Pons (tissue), 1 donor: ENCODE data around the gene KRT13.

Source experiments
- DNase-seq: peaks from one replicate; pipeline ENCODE4 v3.0.0-alpha.2; 2016; ENCODE audit warnings: low spot score

The KRT13 gene

DNA sequence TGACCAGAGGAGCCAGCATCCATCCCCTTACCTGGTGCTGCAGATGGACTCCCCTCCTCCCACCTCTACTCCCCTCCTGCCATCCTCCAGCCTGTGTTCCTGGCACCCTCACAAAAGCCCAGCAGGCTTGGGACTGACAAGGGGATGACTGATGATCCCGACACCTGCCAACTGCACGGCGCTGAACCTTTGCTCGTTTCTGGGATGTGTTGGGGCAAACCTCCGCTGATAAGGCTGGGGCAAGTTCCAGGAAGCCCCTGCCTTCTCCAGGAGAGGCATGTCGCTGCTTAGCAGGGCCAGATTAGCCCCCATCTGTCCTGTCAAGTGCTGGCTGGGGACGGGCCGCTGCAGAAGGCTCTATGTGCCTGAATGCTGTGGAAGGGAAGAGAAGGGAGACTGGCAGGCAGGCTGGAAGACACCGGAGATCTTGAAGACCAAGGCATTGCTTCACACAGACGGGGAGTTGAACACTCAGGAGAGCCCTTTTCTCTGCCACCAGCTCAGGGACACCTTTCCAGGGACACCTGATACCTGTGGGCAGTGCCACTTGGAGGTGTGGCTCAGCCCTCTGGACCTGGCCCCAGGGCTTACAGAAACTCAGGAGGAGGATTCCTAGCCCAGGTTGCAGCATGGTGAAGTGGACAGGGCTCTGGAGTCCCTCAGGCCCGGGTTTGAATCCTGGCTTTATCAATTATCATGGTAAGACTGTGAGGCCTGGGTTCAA is 14.3 kb upstream of the KRT13 start:
- DNase-seq, result no peak

DNA sequence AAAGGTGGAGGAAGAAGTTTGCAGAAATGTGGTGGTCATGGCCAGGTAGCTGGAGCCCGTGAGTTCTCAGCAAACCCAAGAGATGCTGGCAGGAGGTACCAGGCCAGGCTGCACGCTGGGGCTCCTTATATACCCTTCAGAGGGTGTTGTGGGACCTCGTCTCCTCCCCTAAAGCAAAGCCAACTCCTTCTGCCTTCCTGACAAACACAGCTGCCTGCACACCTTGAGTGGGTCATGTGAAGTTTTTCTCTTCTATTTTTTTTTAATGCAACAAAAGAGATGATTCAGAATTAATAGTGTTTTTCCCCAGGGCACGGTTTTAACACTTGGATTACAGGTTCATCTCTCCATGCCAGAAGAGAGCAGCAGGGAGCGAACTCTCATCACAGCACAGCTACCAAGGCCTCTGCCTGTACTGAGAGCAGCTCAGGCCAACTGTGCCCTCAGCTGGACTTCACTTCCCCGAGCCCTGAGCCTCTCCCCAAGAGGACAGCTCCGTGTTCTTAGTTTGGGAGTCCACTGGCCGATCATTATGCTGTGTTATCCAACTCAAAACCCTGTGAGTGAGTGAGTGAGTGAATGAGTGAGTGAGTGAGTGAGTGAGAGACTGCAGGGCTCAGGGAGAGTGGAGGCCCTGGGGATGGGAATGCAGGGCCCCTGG is 13.5 kb upstream of the KRT13 start, which contains the start of gene KRT15:
Gene KRT15, minus strand, starts transcription at position 102 of the 661 bp plus-strand sequence. Its CDS starts 63 bp downstream, at position 39.
- DNase-seq, result no peak

DNA sequence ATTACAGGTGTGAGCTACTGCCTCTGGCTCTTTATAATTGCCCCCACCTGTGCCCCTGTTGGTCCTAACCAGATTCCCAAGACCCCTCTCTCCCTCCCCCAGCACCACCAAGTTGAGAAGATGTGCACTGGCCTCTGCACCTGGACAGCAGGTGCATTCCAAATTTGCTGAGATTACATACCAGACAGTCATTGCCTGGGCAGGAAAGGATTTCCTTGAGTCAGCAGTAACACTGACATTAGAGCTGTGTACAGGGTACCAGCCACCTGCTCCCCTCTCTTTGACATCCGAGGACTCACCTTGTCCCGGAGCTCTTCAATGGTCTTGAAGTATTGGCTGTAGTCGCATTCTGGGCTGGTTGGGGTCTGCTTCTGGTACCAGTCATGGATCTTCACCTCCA is 12.6 kb upstream of the KRT13 start:
- no peak for DNase-seq

DNA sequence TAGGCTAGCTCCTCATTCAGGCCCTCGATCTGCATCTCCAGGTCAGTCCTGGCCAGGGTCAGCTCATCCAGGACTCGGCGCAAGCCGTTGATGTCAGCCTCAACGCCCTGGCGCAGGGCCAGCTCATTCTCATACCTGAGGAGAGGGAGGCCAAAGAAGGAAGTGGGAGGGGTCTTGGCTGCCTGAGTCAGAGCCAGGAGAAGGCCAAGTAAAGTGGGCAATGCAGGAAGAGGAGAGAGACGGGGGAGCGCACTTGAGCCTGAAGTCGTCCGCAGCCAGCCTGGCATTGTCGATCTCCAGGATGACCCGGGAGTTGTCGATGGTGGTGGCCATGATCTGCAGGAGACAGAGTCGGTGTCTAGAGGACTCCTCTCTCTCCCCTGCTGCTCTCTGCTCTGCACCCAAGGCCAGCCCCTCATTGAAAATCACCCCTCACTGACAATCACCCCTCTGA is 11.4 kb upstream of the KRT13 start:
- DNase-seq, result no peak

DNA sequence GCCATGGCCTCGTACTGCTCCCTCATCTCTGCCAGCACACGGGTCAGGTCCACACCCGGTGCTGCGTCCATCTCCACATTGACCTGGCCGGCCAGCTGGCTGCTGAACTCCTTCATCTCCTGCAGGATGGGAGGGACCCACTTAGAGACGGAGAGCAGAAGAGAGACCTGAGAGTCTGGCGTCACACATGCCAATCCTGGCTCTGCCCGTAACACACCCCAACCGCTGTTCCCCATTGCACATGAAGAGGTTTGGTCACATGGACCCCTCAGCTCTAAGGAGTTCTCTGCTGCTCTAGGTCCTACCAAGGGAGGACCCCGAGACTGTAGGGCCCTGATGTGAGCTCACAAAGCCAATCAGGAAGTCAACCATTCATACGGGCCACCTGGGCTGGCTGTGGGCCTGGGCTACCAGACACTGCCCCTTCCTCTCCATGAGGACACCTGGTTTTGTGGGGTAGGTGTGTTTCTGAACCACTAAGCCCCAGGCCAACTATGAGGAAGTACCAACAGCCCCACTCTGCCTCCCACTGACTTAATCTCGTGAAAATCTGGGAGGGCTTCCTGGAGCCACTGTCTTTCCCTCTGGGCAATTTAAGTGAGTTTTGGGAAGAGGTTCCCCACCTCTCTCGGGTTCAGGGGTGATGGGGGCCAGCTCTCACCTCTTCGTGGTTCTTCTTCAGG is 10.9 kb upstream of the KRT13 start:
- no peak for DNase-seq

DNA sequence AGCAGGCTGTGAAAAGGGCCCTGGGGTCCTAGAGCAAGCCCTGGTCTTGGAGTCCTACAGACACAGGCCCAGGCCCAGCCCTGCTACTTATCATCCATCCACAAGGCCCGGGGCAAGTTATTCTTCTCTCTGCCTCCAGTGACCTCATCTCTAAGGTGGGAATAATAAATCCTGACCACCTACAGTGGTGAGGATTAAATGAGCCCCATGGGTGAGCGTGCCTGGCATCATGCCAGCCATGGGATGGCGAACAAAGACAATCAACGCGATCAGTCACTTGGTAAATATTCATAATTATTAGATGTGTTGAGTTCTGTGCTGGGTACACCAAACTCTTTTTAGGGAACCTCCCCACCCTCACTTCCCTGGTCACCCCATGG is 7.7 kb upstream of the KRT13 start:
- DNase-seq, result no peak

DNA sequence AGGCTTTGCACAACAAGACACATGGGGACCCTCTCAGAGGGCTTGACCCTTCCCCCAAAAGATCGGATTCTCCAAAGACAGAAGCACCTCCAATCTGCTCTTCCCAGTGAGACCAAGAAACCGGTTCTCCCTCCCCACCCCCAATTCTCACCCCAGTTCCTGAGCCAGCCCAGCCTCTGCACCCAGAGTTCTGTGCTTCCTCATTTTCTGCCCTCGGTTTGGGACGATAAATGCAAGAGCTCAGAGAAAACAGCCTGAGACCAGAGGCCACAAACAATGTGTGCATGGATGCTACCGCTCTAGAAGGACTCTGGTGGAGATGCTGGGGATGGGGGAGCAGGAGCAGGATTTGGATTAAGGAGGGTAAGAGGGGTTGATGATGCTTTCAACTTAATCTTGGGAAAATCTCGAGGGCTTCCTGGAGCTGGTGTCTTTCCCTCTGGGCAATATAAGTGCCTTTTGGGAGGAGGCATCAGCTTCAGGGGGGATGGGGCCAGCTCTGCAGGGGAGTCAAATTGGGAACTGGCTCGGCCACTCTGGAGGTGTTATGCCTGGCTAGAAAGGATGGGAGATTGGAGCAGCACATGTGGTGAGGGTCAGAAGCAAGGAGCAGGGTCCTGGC is 7.2 kb upstream of the KRT13 start:
- DNase-seq, result no peak

DNA sequence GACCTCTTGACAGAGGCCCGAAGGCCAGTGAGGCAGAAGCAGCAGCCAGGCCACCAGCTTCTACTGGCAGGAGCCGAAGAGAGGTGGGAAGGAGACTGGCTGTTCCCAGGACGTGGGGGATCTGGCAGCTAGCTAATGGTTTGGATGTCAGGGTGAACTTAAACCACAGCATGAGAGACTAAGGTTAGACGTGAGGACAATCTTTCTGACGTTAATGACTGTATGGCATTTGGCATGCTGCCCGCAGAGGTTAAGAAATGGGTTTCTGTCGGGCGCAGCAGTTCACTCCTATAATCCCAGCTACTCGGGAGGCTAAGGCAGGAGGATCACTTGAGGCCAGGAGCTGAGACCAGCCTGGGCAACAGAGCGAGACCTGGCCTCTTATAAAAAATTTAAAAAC is 6.3 kb upstream of the KRT13 start:
- DNase-seq, result no peak

DNA sequence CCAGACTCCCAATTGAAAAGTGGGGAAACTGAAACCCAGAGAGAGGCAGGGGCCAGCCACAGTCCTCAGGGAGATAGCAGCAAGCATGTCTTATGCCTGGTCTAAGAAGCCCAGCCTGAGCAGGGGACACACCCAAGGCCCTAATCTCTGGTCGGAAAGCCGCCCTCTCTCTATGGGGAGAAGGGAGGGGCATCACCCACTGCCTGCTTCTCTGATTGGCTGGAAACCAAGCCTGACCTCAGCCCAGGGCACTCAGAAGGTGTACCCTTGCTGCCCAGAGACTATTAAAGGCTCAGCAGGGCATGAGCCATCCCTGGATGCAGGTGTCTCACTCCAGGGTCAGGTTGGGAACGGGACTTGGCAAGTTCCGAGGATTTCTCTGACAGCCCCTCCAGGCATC is 5.7 kb upstream of the KRT13 start:
- DNase-seq, result no peak

DNA sequence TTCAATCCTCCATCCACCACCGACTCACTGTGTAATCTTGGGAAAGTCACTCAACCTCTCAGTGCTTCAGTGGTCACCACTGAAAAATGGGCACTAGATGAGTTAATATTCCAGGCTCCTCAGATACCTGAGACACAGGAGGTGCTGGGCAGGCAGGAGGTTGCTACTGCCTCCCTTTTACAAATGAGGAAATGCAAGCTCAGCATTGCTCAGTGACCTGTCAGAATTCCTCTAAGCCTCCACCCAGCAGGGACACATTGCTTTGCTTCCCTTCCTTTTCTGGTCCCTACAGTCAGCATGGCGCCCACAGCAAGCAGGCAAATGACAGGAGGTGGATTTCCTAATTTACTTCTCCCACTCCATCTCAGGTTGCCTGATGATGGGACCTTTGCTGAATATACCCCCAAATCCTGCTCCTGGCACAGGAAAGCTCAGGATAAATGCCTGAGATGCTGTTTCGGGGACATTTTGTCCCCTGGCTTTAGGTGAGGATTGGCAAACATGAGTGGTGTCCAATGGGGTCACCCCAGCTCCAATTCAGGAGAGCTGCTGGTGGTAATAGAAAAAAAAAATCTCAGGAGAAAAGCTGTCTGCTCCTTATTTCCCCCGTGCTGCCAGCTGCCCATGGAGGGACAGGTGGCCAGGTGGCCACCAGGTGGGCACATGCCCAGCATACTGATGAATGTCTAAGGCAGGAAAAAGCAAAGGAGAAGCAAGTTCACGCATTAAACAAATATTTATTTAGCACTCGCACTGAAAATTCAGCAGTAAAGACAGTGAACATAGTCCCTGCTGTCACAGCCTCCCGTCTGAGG is 5.0 kb upstream of the KRT13 start:
- DNase-seq, result no peak

DNA sequence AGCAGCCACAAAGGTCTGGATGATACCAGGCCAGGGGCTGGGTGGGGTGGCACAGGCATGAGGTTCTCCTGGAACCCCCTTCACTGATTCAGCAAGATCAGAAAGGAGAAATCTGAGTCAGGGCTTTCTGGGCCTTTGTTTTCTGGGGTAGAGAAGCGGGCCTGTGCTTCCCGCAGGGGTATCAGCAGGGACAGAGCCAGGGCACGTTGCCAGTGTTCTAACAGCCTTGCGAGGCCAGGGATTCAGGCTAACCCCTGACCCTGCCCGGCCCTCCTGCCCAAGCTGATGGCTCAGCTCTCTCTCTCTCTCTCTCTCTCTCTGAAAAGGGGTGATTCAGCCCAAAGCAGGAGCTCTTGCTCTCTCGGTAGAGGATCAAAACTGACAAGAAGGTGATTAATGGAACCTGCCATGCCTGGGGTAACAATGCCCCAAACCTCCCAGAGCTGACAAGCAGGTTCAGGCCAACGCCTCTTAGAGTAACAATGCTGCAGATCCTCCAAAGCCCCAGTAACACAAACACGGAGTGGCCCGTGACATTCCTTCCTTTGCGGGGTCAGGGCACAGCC is 2.0 kb upstream of the KRT13 start:
- DNase-seq, result no peak

DNA sequence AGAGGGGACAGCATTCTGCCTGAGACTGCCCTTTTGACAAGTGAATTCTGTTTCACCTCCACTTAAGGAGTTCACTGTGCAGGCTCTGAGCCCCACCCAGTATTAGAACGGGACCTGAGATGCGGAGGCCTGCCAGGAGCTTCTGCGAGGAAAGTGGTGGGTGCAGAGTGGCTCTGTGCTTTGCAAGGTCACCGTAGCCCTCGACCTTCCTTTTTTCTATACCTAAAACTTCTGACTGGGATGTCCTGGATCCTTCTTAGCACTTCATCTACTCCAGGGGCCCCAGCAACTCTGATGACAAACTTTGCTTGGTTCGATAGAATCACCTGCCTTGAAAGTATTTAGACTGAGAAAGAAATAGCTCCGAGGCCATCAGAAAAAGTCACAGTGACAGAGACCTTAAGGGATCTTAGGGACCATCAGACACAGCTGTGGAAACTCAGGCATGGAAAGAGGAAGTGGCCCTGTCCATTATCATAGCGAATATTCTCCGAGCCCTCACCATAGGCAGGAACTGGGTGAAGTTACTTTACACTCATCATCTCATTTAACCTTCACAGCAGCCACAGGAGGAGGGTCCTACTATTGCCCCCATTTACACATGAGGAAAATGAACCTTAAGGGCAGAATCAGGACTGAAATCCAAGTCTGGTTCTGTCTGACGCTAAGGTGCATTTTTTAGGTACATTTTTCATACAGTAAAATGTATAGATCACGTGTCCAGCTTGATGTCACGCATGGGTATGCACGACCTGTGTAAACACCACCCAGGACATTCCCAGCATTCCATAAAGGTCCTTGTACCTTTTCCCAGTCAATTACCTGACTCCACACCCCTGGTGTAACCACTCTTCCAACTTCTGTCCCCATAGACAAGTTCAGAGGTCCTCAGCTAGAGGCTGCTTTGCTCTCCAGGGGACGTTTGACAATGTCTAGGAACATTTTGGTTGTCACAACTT is 676 bp upstream of the KRT13 start:
- no peak for DNase-seq

DNA sequence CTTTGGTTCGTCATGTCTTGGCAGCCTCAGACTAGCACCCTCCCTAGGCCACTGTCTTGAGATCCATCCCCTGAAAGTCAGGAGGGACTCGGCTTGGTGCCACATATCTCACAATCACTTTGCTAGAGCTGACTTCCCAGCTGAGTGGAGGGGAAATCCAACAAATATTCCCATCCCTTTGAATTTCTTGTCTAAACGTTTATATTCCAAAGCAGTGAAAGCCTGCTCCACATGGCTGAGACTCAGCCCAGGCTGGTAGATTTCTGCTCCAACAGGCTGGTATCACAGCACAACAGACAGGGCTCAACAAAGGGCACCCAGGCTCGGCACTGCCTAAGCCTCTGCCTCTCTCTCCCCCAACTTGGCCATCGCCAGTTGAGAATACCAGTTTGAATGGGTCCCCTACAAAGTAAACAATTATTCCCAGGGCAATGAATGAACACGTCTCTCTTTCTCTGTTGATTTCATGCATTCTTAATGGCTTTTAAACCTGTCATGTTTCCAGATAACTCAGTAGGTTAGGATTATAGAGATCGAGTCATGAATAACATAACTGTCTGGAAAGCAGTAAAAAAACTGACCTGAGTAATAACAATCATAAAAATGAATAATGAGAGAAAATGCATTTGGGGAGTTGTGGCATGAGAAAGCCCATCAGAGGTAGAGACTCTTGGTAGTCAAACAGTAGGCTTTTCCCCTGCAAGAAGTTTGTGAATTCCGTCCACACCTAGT is 1.0 kb downstream of the KRT13 start:
- no peak for DNase-seq

DNA sequence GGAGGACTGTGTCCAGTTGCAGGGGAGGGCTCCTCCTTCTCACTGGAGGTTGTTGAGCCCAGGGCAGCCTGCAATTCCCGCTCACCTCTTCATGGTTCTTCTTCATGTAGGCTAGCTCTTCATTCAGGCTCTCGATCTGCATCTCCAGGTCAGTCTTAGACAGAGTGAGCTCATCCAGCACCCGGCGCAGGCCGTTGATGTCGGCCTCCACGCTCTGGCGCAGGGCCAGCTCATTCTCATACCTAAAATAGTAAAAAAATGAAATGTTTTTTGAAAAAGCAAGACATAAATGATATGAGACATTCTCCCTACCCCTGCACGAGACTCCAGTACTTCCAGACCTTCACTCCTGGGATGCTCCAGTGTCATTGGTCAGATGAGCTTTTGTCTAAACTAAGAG is 2.2 kb downstream of the KRT13 start:
- no peak for DNase-seq

DNA sequence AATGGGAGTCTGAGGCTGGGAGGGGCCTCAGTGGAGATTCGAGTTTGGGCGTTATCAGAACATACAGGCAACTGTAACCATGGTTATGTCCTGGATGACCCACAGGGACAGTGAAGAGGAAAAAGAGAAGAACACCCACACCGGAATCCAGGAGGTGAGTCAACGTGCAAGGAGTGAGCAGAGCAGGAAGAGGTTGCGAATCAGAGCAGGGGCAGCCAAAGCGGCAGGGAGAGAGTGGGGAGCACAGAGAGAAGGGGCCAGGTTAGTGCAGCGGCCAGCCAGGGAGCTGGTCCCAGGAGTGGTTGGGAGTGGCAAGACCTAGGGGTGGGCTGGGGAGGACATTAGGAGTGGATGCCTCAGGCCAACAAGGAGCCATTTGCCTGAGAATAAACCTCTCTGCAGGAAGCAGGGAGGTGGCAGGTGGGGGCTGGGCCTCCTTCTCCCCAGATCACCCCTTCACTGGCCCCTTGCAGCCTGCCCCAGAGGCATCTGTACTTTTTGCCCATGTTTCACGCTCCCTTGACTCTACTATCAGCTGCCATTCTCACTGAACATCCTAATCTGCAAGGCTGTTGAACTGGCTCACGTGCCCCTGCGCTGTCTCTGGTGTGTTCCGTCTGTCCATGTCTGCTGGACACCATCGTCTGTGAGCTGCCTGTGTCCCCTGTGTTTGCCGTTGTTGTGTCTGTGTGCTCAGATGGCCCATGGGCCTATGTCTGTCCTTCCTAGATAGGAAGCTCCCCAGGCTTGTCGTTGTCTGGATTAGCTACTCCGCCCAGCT is 5.1 kb downstream of the KRT13 start:
- no peak for DNase-seq

DNA sequence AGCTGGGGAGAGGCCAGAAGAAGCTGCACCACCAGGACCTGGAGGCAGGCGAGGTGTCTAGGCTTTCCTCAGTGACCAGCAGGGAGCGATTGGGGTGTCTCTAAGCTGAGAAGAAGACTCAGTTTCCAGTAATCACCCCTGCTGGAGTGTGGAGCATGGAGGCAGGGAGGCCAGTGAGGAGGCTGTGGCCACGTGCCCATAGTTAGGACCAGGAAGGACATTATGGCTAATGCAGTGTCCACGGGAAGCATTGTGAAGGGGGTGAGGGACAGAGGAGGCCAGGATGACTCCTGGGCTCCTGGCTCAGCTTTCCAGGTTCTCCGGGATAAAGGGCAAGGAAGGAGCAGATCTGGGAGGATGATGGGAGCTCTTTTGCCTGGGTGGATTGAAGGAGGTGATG is 5.7 kb downstream of the KRT13 start:
- no peak for DNase-seq

DNA sequence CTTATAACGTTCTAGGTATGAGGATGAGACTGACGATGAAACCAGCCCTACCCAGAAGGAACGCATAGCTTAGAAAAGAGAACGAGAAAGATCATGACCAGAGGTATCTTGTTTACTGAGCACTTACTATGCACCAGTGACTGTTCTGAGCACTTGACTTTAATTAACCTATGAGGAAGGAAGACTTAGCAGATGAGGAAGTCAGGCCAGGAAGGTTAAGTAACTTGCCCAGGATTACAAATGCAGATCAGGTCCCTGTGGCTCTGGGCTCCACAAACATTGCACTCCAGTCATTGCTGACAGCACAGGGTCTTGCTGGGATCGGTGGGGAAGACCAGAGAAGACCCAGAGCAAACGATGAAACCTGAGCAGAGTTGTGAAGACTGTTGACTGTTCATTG is 7.1 kb downstream of the KRT13 start:
- peak; percentile 31 for DNase-seq

DNA sequence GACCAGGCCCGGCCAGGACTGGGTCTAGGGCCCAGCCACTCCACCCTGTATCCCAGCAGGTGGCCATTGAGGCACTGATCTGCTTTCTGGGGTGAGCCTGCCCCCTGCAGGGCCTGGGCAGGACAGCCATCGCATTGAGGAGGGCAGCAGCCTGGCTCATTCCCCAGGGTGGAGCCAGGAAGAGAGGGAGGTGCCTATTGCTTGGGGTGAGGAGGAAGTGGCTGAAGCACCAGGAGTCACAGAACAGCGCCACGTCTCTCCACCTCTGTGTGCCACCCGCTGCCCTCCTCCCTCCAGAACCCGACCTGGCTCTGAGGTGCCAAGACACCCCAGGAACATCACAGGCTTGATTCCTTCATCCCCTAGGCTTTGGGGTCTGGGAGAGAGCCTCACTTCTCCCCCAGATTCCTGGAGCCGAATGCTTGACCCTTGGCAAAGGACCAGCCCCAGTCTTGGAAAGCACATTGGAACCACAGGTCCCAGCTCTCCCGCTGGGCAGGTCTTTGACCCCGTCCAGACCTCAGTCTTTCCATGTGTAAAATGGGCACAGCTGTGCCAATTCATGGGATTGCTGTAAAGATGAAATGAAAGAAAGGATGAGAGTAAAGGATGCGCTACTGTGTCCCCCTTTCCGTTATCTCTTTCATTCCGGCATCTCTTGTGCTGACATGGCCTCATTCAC is 8.5 kb downstream of the KRT13 start:
- DNase-seq, result peak; percentile 28
